Hepatocyte (in vitro differentiated cells): ENCODE measurements around the gene FBXO47.

ENCODE experiments used
- EZH2phosphoT487 ChIP-seq: fragments of 200-600 bp; sonication (generic); IDR thresholded peaks from one replicate; pipeline ENCODE4 v1.6.1; 2018; ENCODE audit warnings: antibody characterized with exemption, mild to moderate bottlenecking, low read depth, moderate library complexity; ENCODE audit not compliant: unreplicated experiment, severe bottlenecking
- TF ChIP-seq, protein P1 (sequence below): fragments of 200-600 bp; sonication (generic); IDR thresholded peaks from 2 replicates; pipeline ENCODE4 v1.5.1; 2016; ENCODE audit warnings: antibody characterized with exemption, mild to moderate bottlenecking; ENCODE audit not compliant: poor library complexity

DNA sequence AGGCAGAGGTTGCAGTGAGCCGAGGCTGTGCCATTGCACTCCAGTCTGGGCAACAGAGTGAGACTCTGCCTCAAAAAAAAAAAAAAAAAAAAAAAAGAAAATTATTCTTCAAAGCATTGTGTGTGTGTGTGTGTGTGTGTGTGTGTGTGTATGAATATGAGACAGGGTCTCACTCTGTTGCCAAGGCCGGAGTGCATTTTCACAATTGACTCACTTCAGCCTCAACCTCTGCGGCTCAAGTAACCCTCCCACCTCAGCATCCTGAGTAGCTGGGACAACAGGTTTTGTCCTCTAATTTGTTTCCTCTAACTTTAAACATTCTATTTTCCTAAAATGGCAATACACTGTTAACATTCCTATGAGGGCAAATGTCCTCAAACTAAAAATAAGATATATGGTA lies 7.7 kb downstream of the FBXO47 start:
- no peak for TF ChIP-seq EZH2phosphoT487
- TF ChIP-seq, protein P1, sequence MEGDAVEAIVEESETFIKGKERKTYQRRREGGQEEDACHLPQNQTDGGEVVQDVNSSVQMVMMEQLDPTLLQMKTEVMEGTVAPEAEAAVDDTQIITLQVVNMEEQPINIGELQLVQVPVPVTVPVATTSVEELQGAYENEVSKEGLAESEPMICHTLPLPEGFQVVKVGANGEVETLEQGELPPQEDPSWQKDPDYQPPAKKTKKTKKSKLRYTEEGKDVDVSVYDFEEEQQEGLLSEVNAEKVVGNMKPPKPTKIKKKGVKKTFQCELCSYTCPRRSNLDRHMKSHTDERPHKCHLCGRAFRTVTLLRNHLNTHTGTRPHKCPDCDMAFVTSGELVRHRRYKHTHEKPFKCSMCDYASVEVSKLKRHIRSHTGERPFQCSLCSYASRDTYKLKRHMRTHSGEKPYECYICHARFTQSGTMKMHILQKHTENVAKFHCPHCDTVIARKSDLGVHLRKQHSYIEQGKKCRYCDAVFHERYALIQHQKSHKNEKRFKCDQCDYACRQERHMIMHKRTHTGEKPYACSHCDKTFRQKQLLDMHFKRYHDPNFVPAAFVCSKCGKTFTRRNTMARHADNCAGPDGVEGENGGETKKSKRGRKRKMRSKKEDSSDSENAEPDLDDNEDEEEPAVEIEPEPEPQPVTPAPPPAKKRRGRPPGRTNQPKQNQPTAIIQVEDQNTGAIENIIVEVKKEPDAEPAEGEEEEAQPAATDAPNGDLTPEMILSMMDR: no peak
